Left lung (tissue), 10 donors: ENCODE measurements around the gene TPD52L1. TPM values are rescaled to one million over a fixed set of nuclear protein-coding genes. Genes with fewer than 3 reads are reported as not detected.
A peak's percentile ranks its signal among the peaks of the same experiment; 100 is the strongest.

ENCODE experiments used
- ATAC-seq: fragments of 200-7000 bp; cut with Tn5 transposase; one replicate; pipeline ENCODE4 v1.9.1; 2020; ENCODE audit warnings: moderate library complexity
- DNase-seq, 4 donors: peaks; one replicate each; pipeline ENCODE4 v3.0.0-alpha.2; 2013 to 2020
- H3K27ac ChIP-seq, 2 donors: fragments of 200-600 bp; sonication (generic) in 1 of 2; one replicate each; pipeline versions ENCODE4 v1.5.0 to v1.8.0; 2020 to 2021
- H3K27me3 ChIP-seq, 2 donors: fragments of 200-600 bp; sonication (generic) in 1 of 2; one replicate each; pipeline versions ENCODE4 v1.5.0 to v1.8.0; 2020 to 2021
- H3K36me3 ChIP-seq, 2 donors: fragments of 200-600 bp; sonication (generic) in 1 of 2; one replicate each; pipeline versions ENCODE4 v1.5.0 to v1.8.0; 2020 to 2021
- H3K4me1 ChIP-seq, 2 donors: fragments of 200-600 bp; one replicate each; pipeline ENCODE4 v1.8.0; 2021
- H3K4me3 ChIP-seq, 2 donors: fragments of 200-600 bp; sonication (generic) in 1 of 2; one replicate each; pipeline versions ENCODE4 v1.5.0 to v1.8.0; 2020 to 2021; ENCODE audit warnings: mild to moderate bottlenecking in 1 of 2
- H3K9me3 ChIP-seq, 2 donors: fragments of 200-600 bp; sonication (generic) in 1 of 2; one replicate each; pipeline versions ENCODE4 v1.5.0 to v1.8.0; 2020 to 2021
- CTCF ChIP-seq, 2 donors: fragments of 200-600 bp; sonication (generic) in 1 of 2; IDR thresholded peaks; one replicate each; pipeline versions ENCODE4 v1.5.0 to v1.8.0; 2021; ENCODE audit warnings: antibody characterized with exemption in 2 of 2
- intact Hi-C, 2 donors: fragments of 100-400 bp; cut with DNase I; formaldehyde crosslinking; loops; one replicate each; pipeline versions ENCODE4 v1.11.2 to v1.14.2; 2022
- polyA plus RNA-seq, 6 donors: library from polyadenylated mRNA; unstranded; fragments of 120-200 nt; gene quantifications; one replicate each; pipeline ENCODE4 v1.2.1, GENCODE V29; 2013; ENCODE audit not compliant: insufficient read length in 6 of 6
- total RNA-seq, 2 donors: library from RNA; stranded (reverse); fragmentation: NEBNext Ultra II Directional; extraction: Animal tissue kit (Norgen Biotek cat#: 25700); gene quantifications; one replicate each; pipeline ENCODE4 v1.2.1, GENCODE V29; 2021
- donor health status: DM: no; HTN: yes; CAD: no.
- donor health status: DM: no; HTN: no; CAD: no.

Gene TPD52L1
- total and polyA plus RNA-seq, 8 donors: 17.4 to 125 (median 80.4) TPM

DNA sequence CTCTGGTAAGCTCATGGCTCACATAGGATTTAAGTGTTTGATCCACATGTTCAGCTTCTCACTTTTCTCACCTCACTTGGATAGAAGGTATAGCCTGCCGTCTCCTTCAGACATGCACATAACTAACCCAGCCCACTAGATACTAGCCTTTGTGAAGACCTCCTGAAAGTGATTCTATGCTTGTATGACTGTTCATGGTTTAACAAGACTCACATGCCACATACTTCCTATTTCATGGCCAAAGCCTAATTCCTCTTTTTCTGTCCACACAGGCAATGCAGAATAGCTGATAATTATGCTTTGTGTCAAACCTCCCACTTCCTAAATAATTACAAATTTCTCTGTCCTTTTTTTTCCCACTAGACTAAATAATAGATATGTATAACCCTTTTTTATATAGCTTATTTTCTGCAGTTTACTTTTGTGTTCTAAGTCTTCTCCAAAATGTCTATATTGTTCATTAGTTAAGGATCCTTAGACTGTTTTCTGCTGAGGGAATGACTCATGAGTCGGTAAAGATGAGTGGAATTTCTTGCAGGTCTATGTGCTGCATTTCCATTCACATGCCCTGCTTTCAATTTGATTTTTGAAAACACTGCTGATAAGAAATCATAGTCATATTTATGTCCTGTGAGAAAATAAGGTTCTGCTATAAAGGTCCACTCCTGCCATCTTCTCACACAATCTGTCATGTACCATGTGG, 105.2 kb downstream of the TPD52L1 start:
- intact Hi-C loops: no loop called here
- Histone ChIP-seq H3K4me1 (no peaks in the 10 kb centered on the region), H3K4me3 (no peak overlapping the region), H3K36me3 (no peaks in the 10 kb centered on the region), H3K27me3 (no peaks in the 10 kb centered on the region), H3K9me3 (no peaks in the 10 kb centered on the region), H3K27ac (no peak overlapping the region)
- no peak for TF ChIP-seq CTCF (IDR thresholded peaks at IDR 0.05)
- ATAC-seq: peak; percentile 46
- DNase-seq: no peak

GRCh38 chr6:125259354-125259736, 105.8 kb downstream of the TPD52L1 start:
- H3K4me1 ChIP-seq: no peaks in the 10 kb centered on the region
- no peaks in the 10 kb centered on the region for H3K27me3 ChIP-seq
- ATAC-seq (no peak), DNase-seq (no peak)
- intact Hi-C loops: no loop called here
- H3K36me3 ChIP-seq: no peaks in the 10 kb centered on the region
- H3K27ac ChIP-seq: no peak overlapping the region
- H3K9me3 ChIP-seq: no peaks in the 10 kb centered on the region
- TF ChIP-seq CTCF (IDR thresholded peaks at IDR 0.05): no peak
- no peak overlapping the region for H3K4me3 ChIP-seq

- DNase-seq (no peak), ATAC-seq (no peak)
- Histone ChIP-seq H3K27me3 (no peaks in the 10 kb centered on the region), H3K4me3 (no peak overlapping the region), H3K9me3 (no peaks in the 10 kb centered on the region), H3K36me3 (no peaks in the 10 kb centered on the region), H3K27ac (peak overlapping the region in 1 of 2 donors; percentile 33), H3K4me1 (no peaks in the 10 kb centered on the region)
- TF ChIP-seq CTCF (IDR thresholded peaks at IDR 0.05): no peak
- intact Hi-C loops: no loop called here
Observed at GRCh38 chr6:125262016-125263013, 108.7 kb downstream of the TPD52L1 start.

- no peak overlapping the region for H3K4me3 ChIP-seq
- no peak for ATAC-seq
- H3K9me3 ChIP-seq: no peaks in the 10 kb centered on the region
- intact Hi-C loops: no loop called here
- no peaks in the 10 kb centered on the region for H3K27me3 ChIP-seq
- H3K4me1 ChIP-seq: no peaks in the 10 kb centered on the region
- H3K36me3 ChIP-seq: no peaks in the 10 kb centered on the region
- TF ChIP-seq CTCF (IDR thresholded peaks at IDR 0.05): no peak
- no peak for DNase-seq
- no peak overlapping the region for H3K27ac ChIP-seq
Observed at GRCh38 chr6:125264476-125264875, 110.9 kb downstream of the TPD52L1 start.
